B cell (primary cell): Measurements from ENCODE around the gene PTPRN2.

ENCODE experiments used
- EZH2 ChIP-seq: IDR thresholded peaks from 2 replicates; pipeline ENCODE4 v1.6.1; 2012; ENCODE audit warnings: borderline replicate concordance, low read depth, mild to moderate bottlenecking, moderate library complexity, low read length; ENCODE audit not compliant: insufficient read depth, poor library complexity, severe bottlenecking
- TF ChIP-seq, protein P1 (sequence below): fragments of 200-600 bp; IDR thresholded peaks from one replicate; pipeline ENCODE4 v1.8.0; 2022; ENCODE audit warnings: antibody characterized with exemption, mild to moderate bottlenecking

- TF ChIP-seq, protein P1, sequence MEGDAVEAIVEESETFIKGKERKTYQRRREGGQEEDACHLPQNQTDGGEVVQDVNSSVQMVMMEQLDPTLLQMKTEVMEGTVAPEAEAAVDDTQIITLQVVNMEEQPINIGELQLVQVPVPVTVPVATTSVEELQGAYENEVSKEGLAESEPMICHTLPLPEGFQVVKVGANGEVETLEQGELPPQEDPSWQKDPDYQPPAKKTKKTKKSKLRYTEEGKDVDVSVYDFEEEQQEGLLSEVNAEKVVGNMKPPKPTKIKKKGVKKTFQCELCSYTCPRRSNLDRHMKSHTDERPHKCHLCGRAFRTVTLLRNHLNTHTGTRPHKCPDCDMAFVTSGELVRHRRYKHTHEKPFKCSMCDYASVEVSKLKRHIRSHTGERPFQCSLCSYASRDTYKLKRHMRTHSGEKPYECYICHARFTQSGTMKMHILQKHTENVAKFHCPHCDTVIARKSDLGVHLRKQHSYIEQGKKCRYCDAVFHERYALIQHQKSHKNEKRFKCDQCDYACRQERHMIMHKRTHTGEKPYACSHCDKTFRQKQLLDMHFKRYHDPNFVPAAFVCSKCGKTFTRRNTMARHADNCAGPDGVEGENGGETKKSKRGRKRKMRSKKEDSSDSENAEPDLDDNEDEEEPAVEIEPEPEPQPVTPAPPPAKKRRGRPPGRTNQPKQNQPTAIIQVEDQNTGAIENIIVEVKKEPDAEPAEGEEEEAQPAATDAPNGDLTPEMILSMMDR, result no peak
- TF ChIP-seq EZH2, result no peak
These were observed 449.9 kb downstream of the PTPRN2 start for GRCh38 chr7:158137516-158138328.
